ENCODE measurements around the gene EIF4B. TPM values are rescaled to one million over a fixed set of nuclear protein-coding genes. Genes with fewer than 3 reads are reported as not detected.

Gene EIF4B
- total and polyA plus RNA-seq, 2 experiments from 2014 or later: 141 to 584 TPM

DNA sequence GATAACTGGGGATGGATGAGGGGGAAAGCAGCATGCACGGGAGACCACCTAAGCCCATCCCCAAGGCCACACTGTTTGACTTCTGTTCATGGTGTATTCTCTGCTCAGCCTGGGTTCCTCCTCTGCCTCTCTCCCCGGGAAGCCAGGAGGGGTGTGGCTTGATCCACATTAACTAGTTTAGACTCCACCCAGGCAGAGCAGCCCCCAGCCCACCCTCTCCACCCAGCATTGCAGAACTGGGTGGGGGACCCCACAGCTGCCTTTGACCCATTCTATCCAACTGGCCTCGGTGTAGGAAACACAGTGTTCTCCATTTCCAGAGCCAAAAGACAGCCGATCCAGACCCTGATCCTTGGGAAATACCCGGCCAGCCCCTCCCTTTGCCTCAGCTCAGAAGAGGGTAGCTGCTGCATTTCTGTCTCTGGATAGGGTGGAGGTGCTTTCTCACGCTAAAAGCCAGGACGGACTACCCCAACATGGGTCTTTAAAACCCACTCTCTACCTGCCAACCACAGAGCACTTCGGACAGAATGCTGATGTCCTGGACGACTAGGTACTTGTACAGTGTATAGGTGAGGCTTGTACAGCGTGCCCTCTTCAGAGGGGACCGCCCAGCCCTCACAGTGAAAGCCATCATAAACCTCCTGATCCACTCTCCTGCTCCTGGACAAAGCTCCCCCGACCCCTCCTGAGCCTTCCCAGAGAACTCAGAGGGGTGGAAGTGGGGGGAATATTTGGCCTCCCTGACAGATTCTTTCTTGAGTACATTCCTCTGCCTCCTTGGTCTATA, 63.6 kb downstream of the EIF4B start:
- DNase-seq (ENCODE audit: low spot score) (no peak), ATAC-seq (peak; percentile 12; the same call in 2 of the 3 replicates)
- Mint-ChIP-seq H3K4me1 (peaks cover 48% of the 10 kb centered on the region), H3K27me3 (ENCODE audit: insufficient read depth, low read depth, poor library complexity) (peaks cover 20% of the 10 kb centered on the region), H3K36me3 (ENCODE audit: low read depth) (peaks cover 14% of the 10 kb centered on the region), H3K9me3 (no peaks in the 10 kb centered on the region), H3K4me3 (no peak overlapping the region; the same call in 2 of the 3 replicates), H3K27ac (no peak overlapping the region)
- TF ChIP-seq, protein P1, sequence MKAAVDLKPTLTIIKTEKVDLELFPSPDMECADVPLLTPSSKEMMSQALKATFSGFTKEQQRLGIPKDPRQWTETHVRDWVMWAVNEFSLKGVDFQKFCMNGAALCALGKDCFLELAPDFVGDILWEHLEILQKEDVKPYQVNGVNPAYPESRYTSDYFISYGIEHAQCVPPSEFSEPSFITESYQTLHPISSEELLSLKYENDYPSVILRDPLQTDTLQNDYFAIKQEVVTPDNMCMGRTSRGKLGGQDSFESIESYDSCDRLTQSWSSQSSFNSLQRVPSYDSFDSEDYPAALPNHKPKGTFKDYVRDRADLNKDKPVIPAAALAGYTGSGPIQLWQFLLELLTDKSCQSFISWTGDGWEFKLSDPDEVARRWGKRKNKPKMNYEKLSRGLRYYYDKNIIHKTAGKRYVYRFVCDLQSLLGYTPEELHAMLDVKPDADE (IDR thresholded peaks at IDR 0.05): no peak
- TF ChIP-seq EZH2phosphoT487 (IDR thresholded peaks at IDR 0.05; ENCODE audit: unreplicated experiment) (no peak), ZNF331 (CRISPR knock-in tag; IDR thresholded peaks at IDR 0.05; ENCODE audit: low read depth) (no peak), EZH2 (IDR thresholded peaks at IDR 0.05; ENCODE audit: low read depth, unreplicated experiment) (no peak), NANOG (IDR thresholded peaks at IDR 0.05; ENCODE audit: borderline replicate concordance) (no peak), STAT1 (IDR thresholded peaks at IDR 0.05; ENCODE audit: unreplicated experiment) (no peak), POLR2AphosphoS5 (IDR thresholded peaks at IDR 0.05; ENCODE audit: low read depth) (no peak), CREB1 (CRISPR knock-in tag; IDR thresholded peaks at IDR 0.05; ENCODE audit: low read depth) (no peak)
- TF ChIP-seq, protein P2, sequence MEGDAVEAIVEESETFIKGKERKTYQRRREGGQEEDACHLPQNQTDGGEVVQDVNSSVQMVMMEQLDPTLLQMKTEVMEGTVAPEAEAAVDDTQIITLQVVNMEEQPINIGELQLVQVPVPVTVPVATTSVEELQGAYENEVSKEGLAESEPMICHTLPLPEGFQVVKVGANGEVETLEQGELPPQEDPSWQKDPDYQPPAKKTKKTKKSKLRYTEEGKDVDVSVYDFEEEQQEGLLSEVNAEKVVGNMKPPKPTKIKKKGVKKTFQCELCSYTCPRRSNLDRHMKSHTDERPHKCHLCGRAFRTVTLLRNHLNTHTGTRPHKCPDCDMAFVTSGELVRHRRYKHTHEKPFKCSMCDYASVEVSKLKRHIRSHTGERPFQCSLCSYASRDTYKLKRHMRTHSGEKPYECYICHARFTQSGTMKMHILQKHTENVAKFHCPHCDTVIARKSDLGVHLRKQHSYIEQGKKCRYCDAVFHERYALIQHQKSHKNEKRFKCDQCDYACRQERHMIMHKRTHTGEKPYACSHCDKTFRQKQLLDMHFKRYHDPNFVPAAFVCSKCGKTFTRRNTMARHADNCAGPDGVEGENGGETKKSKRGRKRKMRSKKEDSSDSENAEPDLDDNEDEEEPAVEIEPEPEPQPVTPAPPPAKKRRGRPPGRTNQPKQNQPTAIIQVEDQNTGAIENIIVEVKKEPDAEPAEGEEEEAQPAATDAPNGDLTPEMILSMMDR (conservative IDR thresholded peaks at IDR 0.05; ENCODE audit: low read depth in 2 of 2): no peak
- TF ChIP-seq, protein P3, sequence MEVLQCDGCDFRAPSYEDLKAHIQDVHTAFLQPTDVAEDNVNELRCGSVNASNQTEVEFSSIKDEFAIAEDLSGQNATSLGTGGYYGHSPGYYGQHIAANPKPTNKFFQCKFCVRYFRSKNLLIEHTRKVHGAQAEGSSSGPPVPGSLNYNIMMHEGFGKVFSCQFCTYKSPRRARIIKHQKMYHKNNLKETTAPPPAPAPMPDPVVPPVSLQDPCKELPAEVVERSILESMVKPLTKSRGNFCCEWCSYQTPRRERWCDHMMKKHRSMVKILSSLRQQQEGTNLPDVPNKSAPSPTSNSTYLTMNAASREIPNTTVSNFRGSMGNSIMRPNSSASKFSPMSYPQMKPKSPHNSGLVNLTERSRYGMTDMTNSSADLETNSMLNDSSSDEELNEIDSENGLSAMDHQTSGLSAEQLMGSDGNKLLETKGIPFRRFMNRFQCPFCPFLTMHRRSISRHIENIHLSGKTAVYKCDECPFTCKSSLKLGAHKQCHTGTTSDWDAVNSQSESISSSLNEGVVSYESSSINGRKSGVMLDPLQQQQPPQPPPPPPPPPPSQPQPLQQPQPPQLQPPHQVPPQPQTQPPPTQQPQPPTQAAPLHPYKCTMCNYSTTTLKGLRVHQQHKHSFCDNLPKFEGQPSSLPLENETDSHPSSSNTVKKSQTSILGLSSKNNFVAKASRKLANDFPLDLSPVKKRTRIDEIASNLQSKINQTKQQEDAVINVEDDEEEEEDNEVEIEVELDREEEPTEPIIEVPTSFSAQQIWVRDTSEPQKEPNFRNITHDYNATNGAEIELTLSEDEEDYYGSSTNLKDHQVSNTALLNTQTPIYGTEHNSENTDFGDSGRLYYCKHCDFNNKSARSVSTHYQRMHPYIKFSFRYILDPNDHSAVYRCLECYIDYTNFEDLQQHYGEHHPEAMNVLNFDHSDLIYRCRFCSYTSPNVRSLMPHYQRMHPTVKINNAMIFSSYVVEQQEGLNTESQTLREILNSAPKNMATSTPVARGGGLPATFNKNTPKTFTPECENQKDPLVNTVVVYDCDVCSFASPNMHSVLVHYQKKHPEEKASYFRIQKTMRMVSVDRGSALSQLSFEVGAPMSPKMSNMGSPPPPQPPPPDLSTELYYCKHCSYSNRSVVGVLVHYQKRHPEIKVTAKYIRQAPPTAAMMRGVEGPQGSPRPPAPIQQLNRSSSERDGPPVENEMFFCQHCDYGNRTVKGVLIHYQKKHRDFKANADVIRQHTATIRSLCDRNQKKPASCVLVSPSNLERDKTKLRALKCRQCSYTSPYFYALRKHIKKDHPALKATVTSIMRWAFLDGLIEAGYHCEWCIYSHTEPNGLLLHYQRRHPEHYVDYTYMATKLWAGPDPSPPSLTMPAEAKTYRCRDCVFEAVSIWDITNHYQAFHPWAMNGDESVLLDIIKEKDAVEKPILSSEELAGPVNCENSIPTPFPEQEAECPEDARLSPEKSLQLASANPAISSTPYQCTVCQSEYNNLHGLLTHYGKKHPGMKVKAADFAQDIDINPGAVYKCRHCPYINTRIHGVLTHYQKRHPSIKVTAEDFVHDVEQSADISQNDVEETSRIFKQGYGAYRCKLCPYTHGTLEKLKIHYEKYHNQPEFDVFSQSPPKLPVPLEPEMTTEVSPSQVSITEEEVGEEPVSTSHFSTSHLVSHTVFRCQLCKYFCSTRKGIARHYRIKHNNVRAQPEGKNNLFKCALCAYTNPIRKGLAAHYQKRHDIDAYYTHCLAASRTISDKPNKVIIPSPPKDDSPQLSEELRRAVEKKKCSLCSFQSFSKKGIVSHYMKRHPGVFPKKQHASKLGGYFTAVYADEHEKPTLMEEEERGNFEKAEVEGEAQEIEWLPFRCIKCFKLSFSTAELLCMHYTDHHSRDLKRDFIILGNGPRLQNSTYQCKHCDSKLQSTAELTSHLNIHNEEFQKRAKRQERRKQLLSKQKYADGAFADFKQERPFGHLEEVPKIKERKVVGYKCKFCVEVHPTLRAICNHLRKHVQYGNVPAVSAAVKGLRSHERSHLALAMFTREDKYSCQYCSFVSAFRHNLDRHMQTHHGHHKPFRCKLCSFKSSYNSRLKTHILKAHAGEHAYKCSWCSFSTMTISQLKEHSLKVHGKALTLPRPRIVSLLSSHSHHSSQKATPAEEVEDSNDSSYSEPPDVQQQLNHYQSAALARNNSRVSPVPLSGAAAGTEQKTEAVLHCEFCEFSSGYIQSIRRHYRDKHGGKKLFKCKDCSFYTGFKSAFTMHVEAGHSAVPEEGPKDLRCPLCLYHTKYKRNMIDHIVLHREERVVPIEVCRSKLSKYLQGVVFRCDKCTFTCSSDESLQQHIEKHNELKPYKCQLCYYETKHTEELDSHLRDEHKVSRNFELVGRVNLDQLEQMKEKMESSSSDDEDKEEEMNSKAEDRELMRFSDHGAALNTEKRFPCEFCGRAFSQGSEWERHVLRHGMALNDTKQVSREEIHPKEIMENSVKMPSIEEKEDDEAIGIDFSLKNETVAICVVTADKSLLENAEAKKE (CRISPR knock-in tag; IDR thresholded peaks at IDR 0.05): no peak
- TF ChIP-seq, protein P4, sequence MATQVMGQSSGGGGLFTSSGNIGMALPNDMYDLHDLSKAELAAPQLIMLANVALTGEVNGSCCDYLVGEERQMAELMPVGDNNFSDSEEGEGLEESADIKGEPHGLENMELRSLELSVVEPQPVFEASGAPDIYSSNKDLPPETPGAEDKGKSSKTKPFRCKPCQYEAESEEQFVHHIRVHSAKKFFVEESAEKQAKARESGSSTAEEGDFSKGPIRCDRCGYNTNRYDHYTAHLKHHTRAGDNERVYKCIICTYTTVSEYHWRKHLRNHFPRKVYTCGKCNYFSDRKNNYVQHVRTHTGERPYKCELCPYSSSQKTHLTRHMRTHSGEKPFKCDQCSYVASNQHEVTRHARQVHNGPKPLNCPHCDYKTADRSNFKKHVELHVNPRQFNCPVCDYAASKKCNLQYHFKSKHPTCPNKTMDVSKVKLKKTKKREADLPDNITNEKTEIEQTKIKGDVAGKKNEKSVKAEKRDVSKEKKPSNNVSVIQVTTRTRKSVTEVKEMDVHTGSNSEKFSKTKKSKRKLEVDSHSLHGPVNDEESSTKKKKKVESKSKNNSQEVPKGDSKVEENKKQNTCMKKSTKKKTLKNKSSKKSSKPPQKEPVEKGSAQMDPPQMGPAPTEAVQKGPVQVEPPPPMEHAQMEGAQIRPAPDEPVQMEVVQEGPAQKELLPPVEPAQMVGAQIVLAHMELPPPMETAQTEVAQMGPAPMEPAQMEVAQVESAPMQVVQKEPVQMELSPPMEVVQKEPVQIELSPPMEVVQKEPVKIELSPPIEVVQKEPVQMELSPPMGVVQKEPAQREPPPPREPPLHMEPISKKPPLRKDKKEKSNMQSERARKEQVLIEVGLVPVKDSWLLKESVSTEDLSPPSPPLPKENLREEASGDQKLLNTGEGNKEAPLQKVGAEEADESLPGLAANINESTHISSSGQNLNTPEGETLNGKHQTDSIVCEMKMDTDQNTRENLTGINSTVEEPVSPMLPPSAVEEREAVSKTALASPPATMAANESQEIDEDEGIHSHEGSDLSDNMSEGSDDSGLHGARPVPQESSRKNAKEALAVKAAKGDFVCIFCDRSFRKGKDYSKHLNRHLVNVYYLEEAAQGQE (IDR thresholded peaks at IDR 0.05; ENCODE audit: unreplicated experiment): no peak
- H4K20me1 ChIP-seq (replicated peaks; ENCODE audit: insufficient read depth): no peaks in the 10 kb centered on the region
- H3K27ac ChIP-seq (ENCODE audit: low read depth): no peak overlapping the region
- H3K4me3 ChIP-seq: no peak overlapping the region
- no peaks in the 10 kb centered on the region for H3K9me2 ChIP-seq (ENCODE audit: insufficient read depth)
- H3K36me3 ChIP-seq (ENCODE audit: insufficient read depth): no peaks in the 10 kb centered on the region; the same call in 1 of the 2 replicates
- H3K4me1 ChIP-seq (ENCODE audit: insufficient read depth): peaks cover 23% of the 10 kb centered on the region
- no peak overlapping the region for H3K4me2 ChIP-seq
- no peaks in the 10 kb centered on the region for H3K79me2 ChIP-seq (replicated peaks; ENCODE audit: insufficient read depth)
- 0 out of 2 replicates have a peak, but pooled peaks cover 3% of the 10 kb centered on the region for H3K27me3 ChIP-seq (ENCODE audit: insufficient read depth)
- H3F3A ChIP-seq (replicated peaks; ENCODE audit: low read depth): no peaks in the 10 kb centered on the region
- H2AFZ ChIP-seq: no peak overlapping the region
